ENCODE results near the gene TMEM198.

Gene TMEM198

GRCh38 chr2:219563271-219563928 lies 19.6 kb downstream of the TMEM198 start:
- DNase-seq = no peak

DNA sequence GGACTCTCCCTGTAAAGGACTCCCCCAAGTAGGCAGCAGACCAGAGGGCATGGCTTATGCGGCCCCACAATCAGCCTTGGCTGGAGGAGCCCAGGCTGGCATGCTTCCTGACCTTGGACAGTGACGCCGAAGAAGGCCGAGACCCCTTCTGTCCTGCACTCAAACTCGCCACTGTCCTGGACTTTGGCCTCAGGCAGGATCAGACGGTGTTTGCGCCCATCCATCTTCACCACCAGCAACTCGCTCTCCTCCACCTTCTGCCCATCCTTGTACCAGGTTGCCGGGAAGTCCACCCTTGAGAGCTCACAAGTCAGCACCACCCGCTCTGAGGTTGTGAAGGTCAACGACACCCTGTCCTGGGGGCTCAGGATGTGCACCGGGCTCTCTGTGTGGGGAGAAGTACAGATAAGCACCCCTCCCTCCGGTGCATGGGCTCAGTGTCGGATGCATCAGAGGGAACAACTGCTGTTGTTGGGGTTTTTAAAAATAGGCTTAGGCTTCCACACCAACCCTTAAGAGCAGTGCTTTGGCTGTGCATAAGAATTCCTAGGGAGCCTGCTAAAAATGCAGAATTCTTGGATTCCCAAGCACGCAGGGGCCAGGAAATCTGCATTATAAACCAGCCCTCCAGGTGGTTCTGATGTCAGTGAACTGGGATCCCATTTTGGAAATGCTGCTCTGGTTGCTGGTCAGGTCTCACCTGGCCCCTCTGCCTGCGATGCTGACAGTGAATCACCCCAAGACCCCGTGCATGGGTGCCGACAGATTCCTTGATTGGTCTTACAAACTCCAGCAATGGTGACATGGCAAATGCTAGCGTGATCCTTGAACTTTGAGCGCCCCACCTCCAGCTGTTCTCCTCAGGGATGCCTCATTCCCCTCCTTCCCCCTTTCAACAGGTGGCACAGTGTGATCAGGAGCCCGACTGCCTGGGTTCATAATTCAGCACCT lies 21.6 kb downstream of the TMEM198 start:
- no peak for DNase-seq

DNA sequence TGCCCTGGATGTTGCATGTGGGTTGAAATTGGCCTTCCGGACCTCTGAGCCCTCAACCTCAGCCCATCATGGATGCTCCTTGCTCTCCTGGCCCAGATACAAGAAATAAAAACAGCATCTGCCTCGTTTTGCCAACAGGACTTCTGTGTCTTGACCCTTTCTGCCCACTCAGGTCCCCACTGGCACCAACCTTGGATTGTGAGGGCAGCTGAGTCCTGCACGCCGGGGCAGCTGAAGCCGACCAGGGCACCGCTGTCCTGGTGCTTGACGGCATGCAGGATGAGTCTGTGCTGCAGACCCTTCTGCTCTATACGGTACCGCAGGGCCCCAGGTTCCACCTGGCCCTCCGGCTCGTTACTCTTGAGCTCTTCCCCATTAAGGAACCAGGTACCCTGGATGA lies 22.8 kb downstream of the TMEM198 start:
- DNase-seq = no peak

DNA sequence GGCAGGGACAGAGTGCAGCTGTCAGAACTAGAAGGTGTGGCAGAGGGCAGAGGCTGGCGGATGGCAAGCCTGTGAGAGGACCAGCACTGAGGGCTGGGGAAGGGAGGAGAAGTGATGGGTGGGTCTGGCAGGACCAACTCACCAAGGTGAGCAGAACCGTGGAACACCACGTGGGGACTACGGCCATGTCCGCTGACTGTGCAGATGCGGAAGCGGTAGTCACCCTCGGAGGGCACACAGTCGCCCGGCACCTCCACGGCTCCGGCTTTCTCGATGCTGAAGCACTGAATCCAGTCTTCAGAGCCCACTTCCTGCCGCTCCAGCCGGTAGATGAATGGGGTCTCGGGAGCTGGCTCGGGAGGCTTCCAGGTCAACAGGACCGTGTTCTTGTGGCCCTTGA lies 23.3 kb downstream of the TMEM198 start:
- DNase-seq = no peak

DNA sequence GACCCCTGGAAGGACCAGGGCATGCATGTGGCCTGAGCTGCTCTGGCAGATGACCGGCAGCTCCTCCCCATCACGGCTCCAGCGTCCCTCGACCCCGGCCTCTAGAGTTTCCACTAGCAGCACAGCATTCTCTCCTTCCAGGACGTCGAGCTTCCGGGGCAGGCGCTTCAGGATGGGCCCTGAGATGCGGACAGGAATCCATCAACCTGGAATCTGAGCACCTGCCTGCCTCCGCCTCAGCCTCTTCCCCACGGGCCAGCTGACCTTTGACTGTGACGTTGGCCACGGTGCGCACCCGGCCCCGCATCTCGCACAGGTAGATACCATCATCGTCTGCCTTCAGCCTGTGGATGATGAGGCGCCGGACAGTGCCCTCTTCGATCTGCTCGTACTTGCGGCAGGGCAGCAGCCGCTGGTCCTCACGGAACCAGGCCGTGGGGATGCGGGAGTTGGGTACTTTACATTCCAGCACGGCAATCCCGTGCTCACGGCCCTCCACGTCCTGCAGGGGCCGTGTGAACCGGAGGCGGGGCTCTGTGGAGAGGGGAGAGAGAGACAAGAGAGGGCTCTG lies 24.0 kb downstream of the TMEM198 start:
- no peak for DNase-seq

GRCh38 chr2:219569041-219569440 lies 25.2 kb downstream of the TMEM198 start:
- no peak for DNase-seq

DNA sequence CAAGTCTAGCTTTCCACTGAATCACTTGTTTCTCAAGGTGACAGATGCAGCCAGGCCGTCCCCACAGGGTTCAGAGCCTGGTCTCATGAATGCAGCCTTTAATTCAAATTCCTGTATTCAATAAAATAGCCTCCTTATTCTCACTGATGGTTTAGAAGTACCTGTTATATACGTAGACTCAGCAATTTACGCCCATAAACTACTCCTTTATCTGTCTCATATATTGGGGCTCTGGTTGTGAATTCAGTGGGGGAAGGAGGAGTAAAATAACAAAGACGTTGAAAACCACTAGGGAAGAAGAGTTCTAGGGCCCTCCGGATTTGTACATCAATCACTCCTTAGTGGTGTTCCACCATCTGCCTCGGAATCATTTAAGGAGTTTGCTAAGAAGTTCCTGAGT lies 25.8 kb downstream of the TMEM198 start:
- no peak for DNase-seq

- DNase-seq = no peak
These were observed 26.5 kb downstream of the TMEM198 start for GRCh38 chr2:219570194-219570923.

DNA sequence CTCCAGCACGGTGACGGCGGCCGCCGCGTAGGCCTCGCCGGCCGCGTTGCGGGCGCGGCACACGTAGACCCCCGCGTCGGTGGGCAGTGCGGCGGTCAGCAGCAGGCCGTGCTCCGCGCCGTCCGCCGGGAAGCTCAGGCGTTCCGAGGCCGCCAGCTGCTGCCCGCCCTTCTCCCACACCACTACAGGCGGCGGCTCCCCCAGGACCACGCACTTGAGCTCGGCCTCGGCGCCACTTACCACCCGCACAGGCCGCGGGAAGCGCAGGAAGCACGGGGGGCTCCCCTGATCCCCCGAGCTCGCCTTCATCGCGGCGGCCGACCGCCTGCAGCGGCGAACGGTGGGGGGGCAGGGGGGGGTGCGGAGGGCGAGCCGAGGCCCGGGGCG lies 27.1 kb downstream of the TMEM198 start:
- no peak for DNase-seq

DNA sequence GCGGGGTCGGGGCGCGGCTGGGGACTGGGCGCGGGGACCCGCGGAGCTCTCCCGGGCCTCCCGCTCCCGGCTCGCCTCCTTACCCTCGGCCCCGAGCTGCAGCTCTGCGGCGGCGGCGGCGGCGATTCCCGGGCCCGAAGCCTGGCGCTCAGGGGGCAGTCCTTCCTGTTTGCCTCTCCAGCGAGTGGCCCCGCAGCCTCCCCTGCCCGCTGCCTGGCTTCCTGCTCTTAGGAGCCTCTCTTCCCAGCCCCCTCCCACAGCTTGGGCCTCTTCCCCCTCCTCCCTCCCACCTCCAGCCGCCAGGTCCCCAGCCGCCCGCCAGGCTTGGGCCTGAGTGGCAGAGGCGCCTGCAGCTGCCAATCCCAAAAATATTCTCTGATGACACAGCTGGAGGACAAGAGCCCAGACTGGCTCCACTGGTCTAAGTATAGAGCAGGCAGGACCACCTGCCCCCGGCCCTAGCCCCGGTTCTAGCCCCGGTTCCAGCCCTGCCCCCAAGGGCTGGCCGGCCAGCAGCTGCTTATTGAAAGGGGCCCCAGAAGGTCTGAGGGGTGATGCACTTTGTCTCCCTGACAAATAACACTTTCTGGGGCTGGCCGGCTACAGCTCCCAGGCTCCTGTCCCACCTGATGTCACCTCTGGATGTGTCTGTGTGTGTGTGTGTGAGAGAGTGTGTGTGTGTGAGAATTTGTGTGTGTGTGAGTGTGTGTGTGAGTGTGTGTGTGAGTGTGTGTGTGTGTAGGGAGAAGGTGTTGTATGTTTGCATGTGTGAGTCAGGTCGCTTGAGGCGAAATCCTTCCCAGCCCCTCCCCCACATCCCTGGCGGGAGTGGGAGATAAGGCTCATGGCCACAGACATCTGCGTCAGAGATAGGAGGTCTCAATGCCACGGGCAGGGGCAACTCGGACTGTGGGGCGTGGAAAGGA lies 27.7 kb downstream of the TMEM198 start, which contains the start of gene OBSL1:
OBSL1 (minus strand) TSS at position 229 of the 926 bp plus-strand sequence. CDS start 307 bp downstream, outside the sequence.
- no peak for DNase-seq

DNA sequence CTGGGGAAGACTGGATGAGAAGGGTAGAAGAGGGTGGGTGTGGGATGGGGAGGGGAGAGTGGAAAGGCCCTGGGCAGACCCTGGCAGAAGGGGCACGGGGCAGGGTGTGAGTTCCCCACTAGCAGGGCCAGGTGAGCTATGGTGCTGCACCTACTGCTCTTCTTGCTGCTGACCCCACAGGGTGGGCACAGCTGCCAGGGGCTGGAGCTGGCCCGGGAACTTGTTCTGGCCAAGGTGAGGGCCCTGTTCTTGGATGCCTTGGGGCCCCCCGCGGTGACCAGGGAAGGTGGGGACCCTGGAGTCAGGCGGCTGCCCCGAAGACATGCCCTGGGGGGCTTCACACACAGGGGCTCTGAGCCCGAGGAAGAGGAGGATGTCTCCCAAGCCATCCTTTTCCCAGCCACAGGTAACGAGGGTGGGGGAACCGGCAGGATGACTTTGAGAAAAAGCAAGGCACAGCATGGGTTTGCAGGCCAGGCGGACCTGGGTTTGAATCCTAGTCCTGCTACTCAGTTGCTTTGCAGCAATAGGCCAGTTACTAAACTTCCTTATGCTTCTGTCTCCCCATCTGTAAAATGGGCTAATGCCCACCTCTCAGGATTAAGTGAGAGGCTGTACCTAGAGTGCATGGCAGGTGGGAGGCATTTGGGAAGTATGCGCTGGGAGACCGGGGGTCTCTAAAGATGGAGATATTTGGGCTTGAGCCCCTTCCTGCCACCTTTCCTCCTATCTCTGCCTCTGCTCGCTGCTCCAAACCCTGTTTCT lies 28.6 kb downstream of the TMEM198 start, which contains the start of gene INHA:
INHA (plus strand) TSS at position 74 of the 765 bp plus-strand sequence; CDS start at position 139, 65 bp downstream.
- no peak for DNase-seq

DNA sequence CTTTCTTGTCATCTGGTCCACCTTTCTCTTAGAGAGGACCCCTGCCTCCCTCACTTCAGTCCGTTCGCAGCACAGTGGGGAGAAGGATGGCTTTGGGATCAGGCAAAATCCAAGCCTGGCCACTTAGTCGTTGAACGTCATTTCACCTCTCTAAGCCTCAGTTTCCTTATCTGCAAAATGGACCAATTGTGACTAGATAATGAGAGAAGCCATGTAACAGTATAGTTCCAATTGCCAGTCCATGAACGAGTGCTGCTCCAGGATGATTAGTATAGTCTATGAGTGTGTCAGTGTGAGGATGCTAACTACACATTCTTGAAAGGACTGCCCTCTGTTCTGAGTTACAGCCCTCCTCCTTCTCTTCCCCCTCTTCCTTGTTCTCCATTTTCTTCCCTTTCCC lies 29.3 kb downstream of the TMEM198 start:
- DNase-seq = no peak

- no peak for DNase-seq
These were observed 30.9 kb downstream of the TMEM198 start for GRCh38 chr2:219574484-219575311.

DNA sequence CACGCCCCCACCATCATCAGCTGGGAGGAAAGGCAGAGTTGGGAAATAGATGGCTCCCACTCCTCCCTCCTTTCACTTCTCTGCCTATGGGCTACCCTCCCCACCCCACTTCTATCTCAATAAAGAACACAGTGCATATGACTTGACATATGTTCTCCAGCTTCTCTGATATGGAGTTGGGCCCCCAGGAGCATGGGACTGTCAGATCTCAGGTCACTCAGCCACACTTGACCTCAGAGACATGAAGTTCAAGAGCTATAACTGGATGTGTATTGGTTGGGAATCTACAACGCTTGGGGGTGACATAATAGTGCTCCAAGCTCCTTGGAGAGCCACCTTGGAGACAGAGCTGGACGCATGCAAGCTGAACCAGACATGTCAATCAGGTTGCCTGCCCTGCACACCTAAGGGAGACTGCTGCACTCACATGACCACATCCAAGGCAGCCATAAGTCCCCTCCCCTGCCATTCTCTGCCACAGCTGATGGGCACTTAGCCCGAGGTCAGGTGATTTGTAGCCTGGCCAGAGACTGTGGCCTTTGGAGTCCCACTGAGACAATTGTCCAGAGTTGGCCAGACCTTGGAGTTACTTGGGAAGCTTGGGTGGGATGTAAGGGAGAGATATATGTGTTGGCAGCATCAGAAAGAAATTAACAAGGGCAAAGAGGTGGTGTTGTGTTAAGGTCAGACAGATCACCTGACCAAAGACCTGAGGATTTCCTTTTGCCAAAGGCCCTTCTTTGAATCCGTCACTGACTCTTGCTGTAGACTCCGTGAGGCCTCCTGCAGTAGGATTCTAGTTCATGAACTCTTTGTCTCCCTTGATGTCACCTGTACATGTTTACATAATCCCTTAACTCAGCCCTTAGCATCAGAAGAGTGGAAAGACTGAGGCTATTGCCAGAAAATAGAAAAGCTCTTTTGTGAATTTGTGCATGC lies 32.0 kb downstream of the TMEM198 start:
- no peak for DNase-seq

- DNase-seq = no peak
These were observed 32.9 kb downstream of the TMEM198 start for GRCh38 chr2:219576505-219577388.

GRCh38 chr2:219578811-219579613 lies 35.2 kb downstream of the TMEM198 start:
- DNase-seq = no peak

- no peak for DNase-seq
These were observed 37.5 kb downstream of the TMEM198 start for GRCh38 chr2:219581346-219581745.
